HG02763 (cell line): ENCODE data around the gene THSD7A.
"Not testable (repeated sequence)": the region's sequence is repeated elsewhere in the genome, so short reads cannot be mapped to it uniquely, and the experiment has no call there.

Experiments
- ATAC-seq: cut with Tn5 transposase; IDR thresholded peaks from one replicate; pipeline ENCODE4 v1.9.1; 2021; ENCODE audit warnings: mild to moderate bottlenecking, moderate library complexity; ENCODE audit not compliant: unreplicated experiment

The THSD7A gene

GRCh38 chr7:11529382-11529781, 302.6 kb downstream of the THSD7A start:
- ATAC-seq = no peak

GRCh38 chr7:11527707-11528106, 304.3 kb downstream of the THSD7A start:
- ATAC-seq = no peak

- ATAC-seq = no peak
These were observed 307.3 kb downstream of the THSD7A start for GRCh38 chr7:11524476-11525397.

- ATAC-seq = not testable (repeated sequence)
These were observed 310.0 kb downstream of the THSD7A start for GRCh38 chr7:11521964-11522499.

- ATAC-seq = no peak
These were observed 314.1 kb downstream of the THSD7A start for GRCh38 chr7:11517853-11518252.

GRCh38 chr7:11516328-11516727, 315.7 kb downstream of the THSD7A start:
- no peak for ATAC-seq

- ATAC-seq = no peak
These were observed 318.5 kb downstream of the THSD7A start for GRCh38 chr7:11513460-11513859.

GRCh38 chr7:11507929-11508328, 324.1 kb downstream of the THSD7A start:
- no peak for ATAC-seq

- no peak for ATAC-seq
These were observed 325.6 kb downstream of the THSD7A start for GRCh38 chr7:11506417-11506816.

- ATAC-seq = no peak
These were observed 326.5 kb downstream of the THSD7A start for GRCh38 chr7:11505471-11505985.

GRCh38 chr7:11492307-11492706, 339.7 kb downstream of the THSD7A start:
- no peak for ATAC-seq

- no peak for ATAC-seq
These were observed 340.2 kb downstream of the THSD7A start for GRCh38 chr7:11491811-11492210.

- ATAC-seq = no peak
These were observed 342.7 kb downstream of the THSD7A start for GRCh38 chr7:11489280-11489679.

- no peak for ATAC-seq
These were observed 345.7 kb downstream of the THSD7A start for GRCh38 chr7:11486271-11486670.

- ATAC-seq = no peak
These were observed 346.4 kb downstream of the THSD7A start for GRCh38 chr7:11485636-11486035.

- ATAC-seq = no peak
These were observed 351.9 kb downstream of the THSD7A start for GRCh38 chr7:11480143-11480542.

- ATAC-seq = no peak
These were observed 353.1 kb downstream of the THSD7A start for GRCh38 chr7:11478882-11479281.

GRCh38 chr7:11478426-11478825, 353.6 kb downstream of the THSD7A start:
- ATAC-seq = no peak

- no peak for ATAC-seq
These were observed 357.0 kb downstream of the THSD7A start for GRCh38 chr7:11474902-11475585.

- no peak for ATAC-seq
These were observed 358.1 kb downstream of the THSD7A start for GRCh38 chr7:11473807-11474424.

- ATAC-seq = no peak
These were observed 358.8 kb downstream of the THSD7A start for GRCh38 chr7:11473220-11473619.
